Transverse colon (tissue), 4 donors: ENCODE results near the gene ASTN1. TPM values are rescaled to one million over a fixed set of nuclear protein-coding genes. Genes with fewer than 3 reads are reported as not detected.

ENCODE experiments used
- DNase-seq: peaks from one replicate; pipeline ENCODE4 v3.0.0-alpha.2; 2019
- H3K27ac ChIP-seq, 4 donors: fragments of 200-600 bp; sonication (generic); 2 replicates each; pipeline ENCODE4 v1.5.1; 2016 to 2018; ENCODE audit warnings: inconsistent platforms in 4 of 4
- H3K27me3 ChIP-seq: fragments of 200-600 bp; sonication (generic); 2 replicates; pipeline ENCODE4 v1.5.1; 2017; ENCODE audit warnings: inconsistent platforms
- H3K36me3 ChIP-seq, 4 donors: fragments of 200-600 bp; sonication (generic); 2 replicates each; pipeline ENCODE4 v1.5.1; 2017 to 2019; ENCODE audit warnings: inconsistent platforms in 4 of 4
- H3K4me1 ChIP-seq, 4 donors: fragments of 200-600 bp; sonication (generic); 2 replicates each; pipeline ENCODE4 v1.5.1; 2017 to 2020; ENCODE audit warnings: inconsistent platforms in 4 of 4
- H3K4me3 ChIP-seq, 4 donors: fragments of 200-600 bp; sonication (generic); 1 replicate in 1 of 4; 2 replicates in 3 of 4; pipeline versions ENCODE4 v1.5.1 to v1.6.1; 2017 to 2019; ENCODE audit warnings: inconsistent platforms in 4 of 4
- H3K9me3 ChIP-seq, 2 donors: fragments of 200-600 bp; sonication (generic); 2 replicates each; pipeline ENCODE4 v1.5.1; 2017 to 2019; ENCODE audit warnings: inconsistent platforms in 2 of 2
- CTCF ChIP-seq, 5 experiments: fragments of 200-600 bp in 3 of 5; fragments of 450-650 bp in 2 of 5; sonication (generic) in 3 of 5; IDR thresholded peaks; 1 replicate in 2 of 5; 2 replicates in 3 of 5; pipeline ENCODE4 v1.5.1; 2016 to 2017; ENCODE audit warnings: antibody characterized with exemption in 5 of 5, inconsistent platforms in 3 of 5, mild to moderate bottlenecking in 2 of 5, moderate library complexity in 1 of 5
- EP300 ChIP-seq: sonication (generic); formaldehyde crosslinking; IDR thresholded peaks from one replicate; pipeline ENCODE4 v1.6.1; 2017; ENCODE audit warnings: antibody characterized with exemption, low read depth
- POLR2A ChIP-seq: fragments of 450-650 bp; IDR thresholded peaks from one replicate; pipeline ENCODE4 v1.6.1; 2016; ENCODE audit warnings: antibody characterized with exemption, mild to moderate bottlenecking, moderate library complexity
- POLR2AphosphoS5 ChIP-seq, 3 donors: sonication (generic); formaldehyde crosslinking; IDR thresholded peaks; one replicate each; pipeline ENCODE4 v1.6.1; 2016; ENCODE audit warnings: antibody characterized with exemption in 3 of 3
- WGBS, 2 donors: methylation state at CpG; one replicate each; pipeline ENCODE4 v1.1.5; 2018; ENCODE audit warnings: low coverage in 1 of 2; 5-methylcytosine and 5-hydroxymethylcytosine counted together
- in situ Hi-C, 4 donors: fragments of 200-750 bp; cut with MboI; loops; one replicate each; pipeline versions ENCODE4 v1.15.0 to v1.15.1; 2017; ENCODE audit warnings: low sequenced_read_pairs in 3 of 4, low pct_ligation_motif_present in 1 of 4, low pct_unique_long_range_greater_than_20kb in 1 of 4
- intact Hi-C: fragments of 100-400 bp; cut with DNase I; formaldehyde crosslinking; loops from one replicate; pipeline ENCODE4 v1.15.1; 2023; ENCODE audit warnings: low total_unique reads
- total RNA-seq, 4 donors: library from RNA; depleted of rRNA; stranded (reverse); fragments of >200 nt; gene quantifications; one replicate each; pipeline ENCODE4 v1.1.0, GENCODE V29; 2016

Gene ASTN1
- total RNA-seq, 4 donors from 2014 or later, result 0.27 to 3.0 (median 0.74) TPM

GRCh38 chr1:177208920-177209319 is 44.4 kb upstream of the ASTN1 start:
- 50 to 73% methylated on average over 1 to 4 of the region's 4 CpGs for WGBS, 2 donors
- H3K27ac ChIP-seq, result no peak overlapping the region
- no peaks in the 10 kb centered on the region for H3K9me3 ChIP-seq
- TF ChIP-seq CTCF (IDR thresholded peaks at IDR 0.05), result no peak
- TF ChIP-seq POLR2A, result no peak
- no peak for TF ChIP-seq POLR2AphosphoS5 (IDR thresholded peaks at IDR 0.05)
- no peak for TF ChIP-seq EP300
- no peaks in the 10 kb centered on the region for H3K27me3 ChIP-seq
- in situ Hi-C loops, result no loop called here
- no peaks in the 10 kb centered on the region for H3K36me3 ChIP-seq
- no peak overlapping the region for H3K4me3 ChIP-seq
- intact Hi-C loops, result no loop called here
- no peak for DNase-seq
- H3K4me1 ChIP-seq, result peaks cover 0 to 16% (median 0%) of the 10 kb centered on the region in 4 donors

- H3K4me1 ChIP-seq, result peaks cover 0 to 16% (median 0%) of the 10 kb centered on the region in 4 donors
- in situ Hi-C loops (no loop called here), intact Hi-C loops (no loop called here)
- TF ChIP-seq CTCF (IDR thresholded peaks at IDR 0.05) (no peak), POLR2AphosphoS5 (IDR thresholded peaks at IDR 0.05) (no peak), EP300 (no peak), POLR2A (no peak)
- H3K4me3 ChIP-seq, result no peak overlapping the region
- no peak overlapping the region for H3K27ac ChIP-seq
- H3K9me3 ChIP-seq, result no peaks in the 10 kb centered on the region
- no peaks in the 10 kb centered on the region for H3K36me3 ChIP-seq
- no peaks in the 10 kb centered on the region for H3K27me3 ChIP-seq
- DNase-seq, result no peak
Measured at GRCh38 chr1:177206831-177207355, 42.4 kb upstream of the ASTN1 start.

- 71 to 78% methylated on average over 3 to 4 of the region's 4 CpGs for WGBS, 2 donors
- Histone ChIP-seq H3K9me3 (no peaks in the 10 kb centered on the region), H3K27me3 (no peaks in the 10 kb centered on the region), H3K27ac (no peak overlapping the region), H3K4me1 (no peaks in the 10 kb centered on the region), H3K36me3 (no peaks in the 10 kb centered on the region), H3K4me3 (no peak overlapping the region)
- in situ Hi-C loops, result no loop called here
- no peak for DNase-seq
- no peak for TF ChIP-seq CTCF (IDR thresholded peaks at IDR 0.05)
- TF ChIP-seq EP300, result no peak
- no peak for TF ChIP-seq POLR2A
- no peak for TF ChIP-seq POLR2AphosphoS5 (IDR thresholded peaks at IDR 0.05)
- intact Hi-C loops, result no loop called here
Measured at GRCh38 chr1:177200290-177200689, 35.8 kb upstream of the ASTN1 start.

- Histone ChIP-seq H3K4me3 (no peak overlapping the region), H3K36me3 (no peaks in the 10 kb centered on the region), H3K4me1 (no peaks in the 10 kb centered on the region), H3K27ac (no peak overlapping the region), H3K9me3 (no peaks in the 10 kb centered on the region), H3K27me3 (no peaks in the 10 kb centered on the region)
- TF ChIP-seq CTCF (IDR thresholded peaks at IDR 0.05), result no peak
- intact Hi-C loops (no loop called here), in situ Hi-C loops (no loop called here)
- 90% methylated on average over 2 of the region's 2 CpGs; no CpG with 5 or more reads in 1 of the 2 donors for WGBS, 2 donors
- DNase-seq, result no peak
Measured at GRCh38 chr1:177198243-177198642, 33.7 kb upstream of the ASTN1 start.
